Fibroblast of upper back skin (primary cell): ENCODE measurements around the gene CERS1.

Experiments used
- DNase-seq: peaks from one replicate; pipeline ENCODE4 v3.0.0-alpha.2; 2013

CERS1 gene

GRCh38 chr19:18897094-18898029 lies 1.4 kb upstream of the CERS1 start:
- DNase-seq = no peak

GRCh38 chr19:18896421-18896841 lies 473 bp upstream of the CERS1 start:
- DNase-seq = no peak

- peak; percentile 21 for DNase-seq
Observed at GRCh38 chr19:18895038-18895823, 727 bp downstream of the CERS1 start.

GRCh38 chr19:18894254-18895037 lies 1.5 kb downstream of the CERS1 start:
- peak; percentile 36 for DNase-seq

- DNase-seq = no peak
Observed at GRCh38 chr19:18893587-18894253, 2.2 kb downstream of the CERS1 start.

GRCh38 chr19:18889949-18890745 lies 5.8 kb downstream of the CERS1 start:
- DNase-seq = no peak

- no peak for DNase-seq
Observed at GRCh38 chr19:18886972-18887371, 9.0 kb downstream of the CERS1 start.

- no peak for DNase-seq
Observed at GRCh38 chr19:18883526-18884304, 12.2 kb downstream of the CERS1 start.

GRCh38 chr19:18881491-18881890 lies 14.5 kb downstream of the CERS1 start:
- no peak for DNase-seq

- DNase-seq = no peak
Observed at GRCh38 chr19:18879579-18880373, 16.2 kb downstream of the CERS1 start.

GRCh38 chr19:18878858-18879578 lies 16.9 kb downstream of the CERS1 start:
- no peak for DNase-seq

GRCh38 chr19:18878058-18878797 lies 17.7 kb downstream of the CERS1 start:
- no peak for DNase-seq

GRCh38 chr19:18876865-18877264 lies 19.1 kb downstream of the CERS1 start:
- DNase-seq = no peak

GRCh38 chr19:18875726-18876125 lies 20.2 kb downstream of the CERS1 start:
- peak; percentile 14 for DNase-seq

GRCh38 chr19:18871543-18871942 lies 24.4 kb downstream of the CERS1 start:
- no peak for DNase-seq

- DNase-seq = no peak
Observed at GRCh38 chr19:18870531-18871172, 25.3 kb downstream of the CERS1 start.

- DNase-seq = no peak
Observed at GRCh38 chr19:18869781-18870530, 26.0 kb downstream of the CERS1 start.
